ENCODE results near the gene PTGFRN.
A peak's percentile ranks its signal among the peaks of the same experiment; 100 is the strongest.
"Not testable (repeated sequence)": the region's sequence is repeated elsewhere in the genome, so short reads cannot be mapped to it uniquely, and the experiment has no call there.

The PTGFRN gene

DNA sequence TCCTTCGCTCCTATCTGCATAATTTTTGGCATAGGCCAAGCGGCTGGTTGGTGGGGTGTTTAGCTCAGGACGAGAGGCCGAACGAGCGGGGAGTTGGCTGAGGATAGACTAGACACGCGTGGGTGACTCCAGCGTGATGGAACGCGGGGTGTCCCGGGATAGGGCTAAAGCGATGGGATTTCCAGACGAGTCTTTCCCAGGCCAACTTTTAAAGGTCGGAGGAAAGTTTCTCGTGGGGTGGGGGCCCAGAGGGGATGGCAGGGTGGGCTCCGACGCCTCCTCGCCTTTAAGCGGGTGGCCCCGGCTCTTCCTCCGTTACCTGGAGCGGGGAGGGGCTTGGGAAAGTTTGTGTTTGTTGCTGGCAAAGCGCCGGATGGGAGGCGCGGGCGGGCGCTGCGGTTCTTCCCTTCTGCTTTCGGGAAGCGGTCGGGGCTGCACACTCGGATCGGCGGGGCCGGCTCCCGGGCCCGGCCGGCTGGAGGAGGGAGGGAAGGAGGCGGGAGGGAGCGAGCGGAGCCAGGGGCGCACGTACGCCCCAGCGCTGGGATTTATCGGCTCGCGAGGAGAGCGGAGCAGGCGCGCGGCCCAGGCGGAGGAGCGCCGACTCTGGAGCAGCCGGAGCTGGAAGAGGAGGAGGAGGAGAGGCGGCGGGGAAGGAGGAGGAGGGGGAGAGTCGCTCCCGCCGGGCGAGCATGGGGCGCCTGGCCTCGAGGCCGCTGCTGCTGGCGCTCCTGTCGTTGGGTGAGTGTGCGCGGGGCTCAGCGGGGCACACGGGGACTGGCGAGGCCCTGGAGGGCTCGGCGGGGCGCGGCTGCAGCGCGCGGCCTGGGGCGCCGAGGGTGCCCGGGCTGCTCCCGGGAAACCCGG is at the start of gene PTGFRN:
PTGFRN (plus strand) TSS at position 405 of the 867 bp plus-strand sequence; CDS start at position 693, 288 bp downstream.
- DNase-seq = peak in 1 of 4 experiments; percentile 7

DNA sequence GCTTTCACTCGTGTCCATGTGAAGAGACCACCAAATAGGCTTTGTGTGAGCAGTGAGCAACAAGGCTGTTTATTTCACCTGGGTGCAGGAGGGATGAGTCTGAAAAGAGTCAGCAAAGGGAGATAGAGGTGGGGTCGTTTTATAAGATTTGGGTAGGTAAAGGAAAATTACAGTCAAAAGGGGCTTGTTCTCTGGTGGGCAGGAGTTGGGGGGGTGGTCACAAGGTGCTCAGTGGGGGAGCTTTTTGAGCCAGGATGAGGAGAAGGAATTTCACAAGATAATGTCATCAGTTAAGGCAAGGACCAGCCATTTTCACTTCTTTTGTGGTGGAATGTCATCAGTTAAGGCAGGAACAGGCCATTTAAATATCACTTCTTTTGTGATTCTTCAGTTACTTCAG is 49.5 kb upstream of the PTGFRN start:
- DNase-seq = not testable (repeated sequence)

DNA sequence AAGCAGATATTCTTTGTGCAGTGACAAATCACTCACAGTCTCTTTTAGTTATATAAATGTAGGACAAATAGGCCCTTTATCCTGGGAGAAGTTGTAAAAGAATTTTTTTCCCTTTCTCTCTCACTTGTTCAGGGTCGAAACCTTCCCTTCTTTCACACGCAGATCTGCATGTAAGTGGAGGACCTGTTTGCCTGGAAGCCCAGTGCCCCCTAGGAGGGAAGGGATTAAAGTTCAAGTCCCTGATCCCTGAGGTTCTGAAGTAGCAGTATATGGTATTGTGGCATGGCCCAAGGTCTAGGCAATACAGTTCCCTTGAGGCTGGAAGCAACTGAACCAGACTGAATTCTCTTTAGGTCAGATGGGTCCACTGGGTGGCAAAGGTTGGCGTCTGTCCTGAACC is 48.6 kb upstream of the PTGFRN start:
- DNase-seq = no peak

DNA sequence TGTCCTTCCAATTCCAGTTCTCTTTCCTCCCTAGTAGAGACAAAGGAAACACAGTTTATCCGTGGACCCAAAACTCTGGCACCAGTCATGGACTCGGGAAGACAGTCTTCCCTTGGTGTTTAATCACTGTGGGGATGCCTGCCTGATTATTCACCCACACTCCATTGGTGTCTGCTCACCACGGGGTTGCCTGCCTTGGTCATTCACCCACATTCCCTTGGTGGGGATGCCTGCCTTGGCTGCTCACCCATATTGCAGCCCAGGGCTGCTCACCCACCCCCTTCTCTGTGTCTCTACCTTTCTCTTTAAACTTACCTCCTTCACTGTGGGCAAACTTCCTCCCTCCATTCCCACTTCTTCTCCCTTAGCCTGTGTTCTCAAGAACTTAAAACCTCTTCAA is 46.7 kb upstream of the PTGFRN start:
- not testable (repeated sequence) for DNase-seq

DNA sequence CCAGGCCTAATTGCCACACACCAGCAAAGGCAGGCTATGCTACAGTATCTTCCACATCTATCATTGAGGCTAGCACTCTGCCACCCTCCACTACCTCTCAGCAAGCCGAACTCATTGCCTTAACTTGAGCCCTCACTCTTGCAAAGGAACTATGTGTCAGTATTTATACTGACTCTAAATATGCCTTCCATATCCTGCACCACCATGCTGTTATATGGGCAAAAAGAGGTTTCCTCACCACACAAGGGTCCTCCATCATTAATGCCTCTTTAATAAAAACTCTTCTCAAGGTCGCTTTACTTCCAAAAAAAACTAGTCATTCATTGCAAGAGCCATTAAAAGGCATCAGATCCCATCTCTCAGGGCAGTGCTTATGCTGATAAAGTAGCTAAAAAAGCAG is 43.2 kb upstream of the PTGFRN start:
- not testable (repeated sequence) for DNase-seq

DNA sequence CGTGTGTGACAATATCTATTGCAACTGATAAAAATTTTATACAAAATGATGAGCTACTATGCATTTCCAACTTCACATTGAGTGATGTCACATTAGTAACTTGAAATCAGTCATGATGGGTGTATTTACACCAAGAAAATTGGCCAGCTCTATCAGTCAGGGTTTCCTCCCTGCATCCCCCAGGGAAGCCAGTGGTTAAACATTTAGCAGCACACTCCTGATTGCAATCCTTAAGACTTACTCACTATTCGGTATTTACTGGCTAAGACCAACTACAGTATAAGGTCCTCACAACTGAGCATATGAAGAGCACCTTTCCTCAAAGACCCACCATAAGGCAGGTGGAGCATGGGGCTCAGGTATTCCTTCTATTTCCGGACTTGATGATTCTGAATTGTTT is 41.3 kb upstream of the PTGFRN start:
- DNase-seq = no peak

DNA sequence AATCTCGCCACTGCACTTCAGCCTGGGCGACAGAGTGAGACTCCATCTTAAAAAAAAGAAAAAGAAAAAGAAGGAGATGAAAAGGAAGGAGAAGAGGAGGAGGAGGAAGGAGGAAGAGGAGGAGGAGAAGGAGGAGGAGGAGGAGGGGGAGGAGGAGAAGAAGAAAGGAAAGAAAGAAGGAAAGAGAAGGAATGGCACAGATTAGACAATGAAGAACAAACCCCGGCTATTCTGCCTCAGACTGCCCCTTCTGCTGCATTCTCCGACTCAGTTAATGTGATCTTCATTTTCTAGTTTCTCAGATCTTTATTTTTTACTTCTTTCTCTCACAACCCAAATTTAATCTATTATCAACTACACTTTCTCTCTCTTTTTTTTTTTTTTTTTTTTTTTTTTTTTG is 40.1 kb upstream of the PTGFRN start:
- DNase-seq = no peak

DNA sequence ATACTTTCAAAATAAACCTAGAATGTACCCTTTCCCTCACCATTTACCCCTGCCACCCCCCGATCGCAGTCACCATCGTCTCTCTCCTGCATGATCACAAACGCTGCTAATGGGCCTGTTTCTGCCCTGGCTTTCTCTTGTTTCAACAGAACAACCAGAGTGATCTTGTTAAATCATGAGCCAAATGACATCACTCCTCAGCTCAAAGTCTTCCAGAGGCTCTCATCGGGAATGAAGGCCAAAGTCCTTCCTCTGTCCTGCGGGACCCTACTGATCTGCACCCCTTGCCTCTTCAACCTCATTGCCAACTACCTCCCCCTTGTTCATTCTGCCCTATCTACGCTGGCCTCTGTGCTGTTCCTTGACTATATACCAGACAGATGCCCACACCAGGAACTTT is 39.4 kb upstream of the PTGFRN start:
- no peak for DNase-seq

DNA sequence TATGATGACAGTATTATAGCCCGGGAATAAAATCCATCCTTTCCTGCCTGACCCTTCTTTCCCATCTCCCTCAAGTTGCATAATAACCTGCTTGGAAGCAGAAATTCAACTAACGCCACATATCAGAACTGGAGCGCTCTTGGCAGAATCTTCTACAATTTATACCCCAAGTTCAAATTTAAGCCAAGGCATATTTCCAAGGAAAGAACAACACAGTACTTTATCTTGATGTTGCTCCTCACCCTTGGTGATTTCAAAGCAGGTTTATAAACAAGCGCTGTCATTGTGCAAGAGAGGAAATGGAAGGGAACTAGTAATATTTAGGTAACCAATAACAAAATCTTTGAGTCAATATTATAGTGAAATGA is 38.0 kb upstream of the PTGFRN start:
- DNase-seq = no peak

DNA sequence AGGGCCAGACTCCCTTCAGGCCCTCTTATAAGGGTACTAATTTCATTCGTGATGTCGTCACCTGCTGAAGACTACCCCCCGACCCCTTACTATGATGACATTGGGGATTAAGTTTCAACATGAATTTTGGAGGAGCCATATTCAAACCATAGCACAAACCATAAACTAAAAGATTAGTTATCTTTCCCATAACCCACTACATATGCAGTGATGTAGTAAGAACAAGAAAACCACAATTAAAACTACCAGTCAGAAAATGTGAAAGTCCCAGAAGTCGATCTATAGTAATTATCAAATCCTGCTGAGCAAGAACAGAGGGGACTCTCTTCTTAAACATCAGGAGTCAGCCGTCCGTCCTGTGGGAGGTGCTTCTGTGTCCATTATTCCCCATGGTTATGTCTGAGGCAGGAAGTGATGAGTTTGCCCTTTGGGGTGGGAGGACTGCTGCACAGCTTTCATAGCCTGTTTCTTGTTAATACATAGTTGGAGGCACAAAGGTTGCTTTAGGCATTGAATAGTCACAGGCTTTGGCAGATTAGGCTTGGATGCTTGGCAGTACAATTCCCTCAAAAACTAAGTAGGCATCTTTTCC is 35.9 kb upstream of the PTGFRN start:
- no peak for DNase-seq

DNA sequence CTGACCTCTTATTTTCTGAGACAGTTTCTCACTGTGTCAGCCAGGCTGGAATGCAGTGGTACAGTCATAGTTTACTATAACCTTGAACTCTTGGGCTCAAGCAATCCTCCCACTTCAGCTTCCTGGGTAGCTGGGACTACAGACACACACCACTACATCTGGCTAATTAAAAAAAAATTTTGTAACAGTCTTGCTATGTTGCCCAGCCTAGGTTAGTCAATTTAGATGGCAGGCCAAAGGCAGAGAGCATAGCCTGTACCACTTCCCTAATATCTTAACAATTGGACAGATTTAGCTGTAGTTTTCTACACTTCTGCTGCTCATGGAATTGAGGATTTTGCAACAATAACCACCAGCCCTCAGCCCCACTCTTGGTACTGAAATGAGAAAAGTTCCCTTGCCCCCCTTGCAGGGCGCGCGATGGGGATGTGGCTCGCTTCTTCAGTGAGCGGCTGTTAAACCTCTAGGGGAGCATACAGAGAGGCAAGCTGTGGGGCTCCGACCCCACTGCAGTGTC is 34.9 kb upstream of the PTGFRN start:
- no peak for DNase-seq

DNA sequence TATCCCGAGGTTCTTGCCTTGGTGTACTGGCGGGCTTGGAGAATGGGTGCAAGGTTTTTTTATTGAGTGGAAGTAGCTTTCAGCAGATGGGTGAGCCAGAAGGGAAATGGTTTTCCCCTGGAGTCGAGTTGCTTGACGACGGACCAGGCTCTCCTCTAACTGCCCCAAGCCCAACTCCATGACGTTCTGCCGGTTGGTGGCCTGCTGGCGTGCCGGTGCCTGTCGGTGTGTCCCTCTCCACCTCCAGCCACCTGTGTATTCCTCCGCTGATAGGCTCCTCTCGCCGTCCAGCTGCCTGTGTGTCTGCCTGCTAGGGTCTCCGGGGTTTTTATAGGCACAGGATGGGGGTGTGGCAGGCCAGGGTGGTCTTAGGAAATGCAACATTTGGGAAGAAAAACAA is 34.3 kb upstream of the PTGFRN start:
- no peak for DNase-seq

DNA sequence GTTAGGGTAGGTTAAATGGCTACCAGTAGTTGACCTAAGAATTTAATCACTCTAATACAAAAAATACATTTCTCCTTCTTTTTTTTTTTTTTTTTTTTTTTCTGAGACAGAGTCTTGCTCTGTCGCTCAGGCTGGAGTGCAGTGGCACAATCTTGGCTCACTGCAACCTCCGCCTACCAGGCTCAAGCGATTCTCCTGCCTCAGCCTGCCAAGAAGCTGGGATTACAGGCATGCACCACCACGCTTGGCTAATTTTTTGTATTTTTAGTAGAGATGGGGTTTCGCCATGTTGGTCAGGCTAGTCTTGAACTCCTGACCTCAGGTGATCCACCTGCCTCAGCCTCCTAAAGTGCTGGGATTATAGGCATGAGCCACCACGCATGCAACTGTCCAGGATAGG is 33.8 kb upstream of the PTGFRN start:
- not testable (repeated sequence) for DNase-seq

DNA sequence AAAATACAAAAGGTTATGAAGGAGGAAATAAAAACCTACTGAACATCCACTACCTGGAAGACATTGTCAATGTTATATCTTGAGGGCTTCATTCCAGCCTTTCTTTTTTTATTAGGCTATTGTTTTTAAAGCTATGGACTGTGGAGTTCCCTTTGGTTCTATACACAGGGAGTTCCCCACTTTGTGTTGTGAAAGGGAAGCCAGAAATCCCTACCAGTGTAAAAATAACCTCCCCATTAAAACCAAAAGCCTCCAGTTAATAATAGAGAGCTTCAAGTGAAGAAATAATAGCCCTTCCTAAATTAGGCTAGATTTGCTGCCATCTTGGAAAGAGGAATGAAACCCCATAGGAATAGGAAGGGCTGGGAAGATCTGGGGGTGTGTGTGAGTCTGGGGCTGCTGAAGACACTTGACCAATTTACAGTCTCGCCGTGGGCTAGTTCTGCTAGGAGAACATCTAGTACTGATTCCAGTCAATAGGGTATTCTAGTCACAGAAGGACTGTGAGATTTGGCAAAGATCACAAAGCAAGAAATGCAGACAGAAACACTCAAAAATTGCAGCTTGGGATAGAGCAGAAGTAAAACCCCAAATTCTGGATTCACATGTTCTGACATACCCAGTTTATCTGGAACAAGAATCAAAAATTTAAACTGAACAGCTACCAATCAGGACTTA is 32.4 kb upstream of the PTGFRN start:
- no peak for DNase-seq

DNA sequence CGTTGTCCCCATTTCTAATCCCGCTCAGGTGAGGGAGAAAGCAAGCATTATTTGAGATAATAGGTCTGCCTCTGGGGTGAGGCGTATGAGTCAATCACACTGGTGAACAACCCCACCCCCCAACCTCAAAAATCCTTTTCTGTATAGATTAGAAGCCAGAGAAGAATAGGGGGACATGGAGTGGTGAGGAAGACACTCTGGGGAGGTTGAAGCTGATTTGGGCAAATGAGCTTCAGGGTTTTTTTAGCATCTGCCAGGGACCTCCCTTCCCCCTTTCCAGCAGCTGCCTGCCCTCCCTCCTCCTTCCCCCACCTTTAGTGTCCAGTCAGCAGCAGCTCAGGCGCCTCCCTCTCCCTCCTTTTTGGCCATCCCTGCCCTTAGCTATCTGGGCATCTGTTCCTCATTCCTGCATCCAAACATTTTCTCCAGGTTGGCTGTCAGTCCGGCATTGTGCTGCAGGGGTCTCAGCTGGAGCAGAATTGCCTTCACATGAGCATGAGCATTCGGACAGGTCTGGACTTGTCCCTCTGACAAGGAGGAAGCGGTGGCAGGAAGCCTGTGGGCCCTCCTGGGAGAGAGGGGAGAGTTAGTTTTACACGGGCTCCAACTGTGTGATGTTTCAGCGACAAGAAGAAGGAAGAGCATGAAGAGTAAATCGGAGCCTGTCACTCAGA is 30.8 kb upstream of the PTGFRN start:
- no peak for DNase-seq

DNA sequence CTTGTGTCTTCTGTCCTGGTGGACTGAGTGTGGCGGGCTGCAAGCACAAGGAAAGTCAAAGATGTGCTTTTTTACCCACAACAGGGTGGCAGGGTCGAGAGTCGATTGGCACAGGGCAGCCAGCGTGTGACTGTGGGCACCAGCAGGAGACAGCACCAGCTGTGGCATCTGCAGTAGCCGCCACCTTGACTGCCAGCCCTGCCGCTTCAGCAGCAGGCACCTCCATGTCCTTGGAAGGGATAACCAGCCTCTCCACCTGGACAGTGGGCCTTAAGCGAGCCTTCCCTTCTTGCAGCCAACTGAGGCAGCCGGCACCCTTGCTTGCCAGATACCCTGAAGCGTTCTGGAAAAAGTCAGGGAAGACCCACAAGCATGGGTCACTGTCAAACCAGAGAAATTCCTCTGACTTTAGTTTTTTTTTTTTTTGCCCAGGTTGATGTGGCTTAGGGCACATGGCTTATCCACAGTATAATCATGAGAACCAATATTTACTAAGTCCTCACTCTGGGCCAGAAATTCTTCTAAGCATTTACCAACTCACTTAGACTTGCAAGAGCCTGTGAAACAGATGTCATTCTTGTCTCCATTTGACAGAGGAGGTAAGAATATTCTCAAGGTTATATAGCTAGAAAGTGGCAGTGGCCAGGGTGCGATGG is 30.1 kb upstream of the PTGFRN start:
- DNase-seq = no peak

DNA sequence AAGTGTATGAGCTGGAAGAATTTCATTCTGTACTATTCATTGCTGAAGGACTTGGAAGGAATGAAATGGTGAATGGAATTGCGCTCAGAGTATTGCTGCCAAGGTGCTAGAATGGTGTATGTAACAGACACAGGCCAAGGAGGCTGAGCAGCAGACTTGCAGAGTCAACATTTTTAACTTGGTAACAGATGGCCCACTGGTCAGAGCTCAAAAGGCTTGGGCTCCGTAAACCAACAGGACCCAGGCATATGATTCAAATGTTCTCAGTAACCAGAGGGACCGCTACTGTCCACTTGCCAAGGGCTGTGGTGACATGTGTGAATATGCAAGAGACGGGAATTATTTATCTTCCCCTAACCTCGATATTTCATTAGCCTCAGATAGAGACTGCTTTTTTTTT is 28.8 kb upstream of the PTGFRN start:
- no peak for DNase-seq

DNA sequence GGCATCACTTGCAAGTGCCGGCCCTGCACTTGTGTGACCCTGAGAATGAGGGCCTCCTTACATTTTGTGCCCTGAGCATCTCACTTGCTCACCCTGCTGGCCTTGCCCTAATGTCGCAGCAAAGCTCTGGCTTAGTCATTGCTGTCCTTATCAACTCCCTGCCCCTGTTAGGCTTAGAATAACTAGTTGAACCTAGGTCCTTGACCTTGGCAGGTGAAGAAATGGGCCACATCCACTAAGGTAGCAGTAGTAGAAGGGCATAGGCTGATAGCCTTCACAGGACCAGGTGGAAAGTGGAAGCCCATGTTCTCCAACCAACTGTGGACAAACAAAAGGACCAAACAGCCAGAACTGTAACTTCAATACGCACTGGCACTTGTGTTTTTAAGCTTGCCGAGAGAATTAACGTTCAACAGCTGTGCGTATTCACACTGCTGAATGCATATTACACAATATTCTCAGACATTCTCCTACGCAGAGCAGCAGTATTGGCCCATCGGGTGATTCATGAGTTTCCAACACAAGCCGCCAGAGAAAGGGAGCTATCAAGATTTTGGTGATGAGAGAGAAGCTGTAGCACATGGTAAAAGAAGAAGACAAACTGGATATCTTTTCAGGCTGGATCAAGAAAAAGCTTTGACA is 27.7 kb upstream of the PTGFRN start:
- DNase-seq = no peak

DNA sequence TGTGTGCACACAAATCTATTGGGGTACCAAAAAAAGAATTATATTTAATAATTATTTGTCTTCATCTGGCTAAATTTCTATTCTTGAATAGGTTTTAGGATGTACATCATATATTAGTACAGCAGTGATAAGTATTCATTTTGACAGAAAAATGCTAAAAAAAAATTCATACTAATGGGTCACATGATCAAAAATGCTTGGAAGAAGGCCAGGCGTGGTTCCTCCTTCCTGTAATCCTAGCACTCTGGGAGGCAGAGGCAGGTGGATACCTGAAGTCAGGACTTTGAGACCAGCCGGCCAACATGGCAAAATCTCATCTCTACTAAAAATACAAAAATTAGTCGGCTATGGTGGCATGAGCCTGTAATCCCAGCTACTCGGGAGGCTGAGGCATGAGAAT is 26.9 kb upstream of the PTGFRN start:
- no peak for DNase-seq

DNA sequence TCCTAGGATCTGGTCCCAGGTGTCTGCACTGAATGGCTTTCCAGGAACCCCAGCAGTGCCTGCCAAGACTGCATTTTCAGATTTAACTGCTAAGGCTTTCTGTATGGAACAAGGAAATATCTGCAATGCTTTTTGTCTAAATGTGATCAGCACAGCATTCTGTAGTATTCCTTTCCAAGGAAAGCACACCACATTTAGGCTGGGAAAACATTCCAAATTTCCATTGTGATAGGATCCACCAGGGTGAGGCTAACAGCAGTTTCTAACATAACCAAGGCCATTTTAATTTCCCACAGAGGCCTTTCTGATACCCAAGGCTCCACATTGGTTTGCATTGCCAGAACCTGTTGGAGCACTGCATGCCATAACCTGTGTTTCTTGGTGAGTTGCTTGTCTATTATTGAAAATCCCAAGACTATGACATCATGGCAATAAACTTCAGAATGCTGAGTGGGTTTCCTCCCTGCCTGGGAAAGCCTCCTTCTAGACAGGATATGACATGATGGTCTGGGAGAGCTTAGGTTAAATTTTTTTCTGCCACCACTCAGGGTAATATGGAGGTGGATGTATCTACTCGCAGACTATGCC is 23.3 kb upstream of the PTGFRN start:
- DNase-seq = no peak

DNA sequence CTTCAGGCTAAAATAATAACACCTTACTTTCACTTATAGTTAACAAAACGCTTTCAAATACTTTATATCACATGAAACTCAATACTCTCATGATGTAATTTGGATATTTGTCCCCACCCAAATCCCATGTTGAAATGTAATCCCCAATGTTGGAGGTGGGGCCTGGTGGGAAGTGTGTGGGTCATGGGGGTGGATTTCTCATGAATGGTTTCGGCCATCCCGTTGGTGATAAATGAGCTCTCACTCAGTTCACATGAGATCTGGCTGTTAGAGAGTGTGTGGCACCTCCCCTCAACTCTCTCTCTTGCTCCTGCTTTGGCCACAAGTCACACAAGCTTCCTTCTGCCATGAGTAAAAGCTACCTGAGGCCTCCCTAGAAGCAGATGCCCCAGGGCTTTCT is 22.5 kb upstream of the PTGFRN start:
- DNase-seq = no peak

DNA sequence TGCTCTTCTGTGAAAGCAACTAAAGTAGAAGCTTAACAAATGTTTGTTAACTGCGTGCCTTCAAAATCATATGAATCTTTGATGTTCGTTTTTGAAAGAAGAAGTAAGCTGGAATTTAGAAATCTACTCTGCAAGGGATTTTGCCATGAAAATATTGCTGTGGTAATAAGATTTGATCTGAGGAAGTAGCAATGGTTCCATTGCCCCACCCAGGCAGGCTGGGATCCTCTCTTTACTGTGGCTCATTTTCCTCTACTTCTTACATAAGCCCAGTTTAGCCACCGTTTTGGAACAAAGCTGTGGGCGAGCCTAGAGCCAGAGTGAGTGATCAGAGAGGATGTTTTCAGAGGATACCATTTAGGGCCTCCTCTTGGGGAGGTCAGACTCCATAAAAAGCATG is 20.3 kb upstream of the PTGFRN start:
- DNase-seq = no peak
